Upper lobe of left lung (tissue), 6 donors: ENCODE data around the gene CKAP2. TPM values are rescaled to one million over a fixed set of nuclear protein-coding genes. Genes with fewer than 3 reads are reported as not detected.
"Not testable (repeated sequence)": the region's sequence is repeated elsewhere in the genome, so short reads cannot be mapped to it uniquely, and the experiment has no call there.

ENCODE experiments used
- ATAC-seq, 2 donors: fragments of 200-7000 bp; cut with Tn5 transposase; one replicate each; pipeline ENCODE4 v1.9.1; 2022; ENCODE audit warnings: mild to moderate bottlenecking in 2 of 2, moderate library complexity in 2 of 2; ENCODE audit not compliant: low FRiP score in 2 of 2
- DNase-seq, 2 donors: peaks; one replicate each; pipeline ENCODE4 v3.0.0-alpha.2; 2019 to 2020
- H3K27ac ChIP-seq, 4 donors: fragments of 200-600 bp; sonication (generic); one replicate each; pipeline ENCODE4 v1.5.1; 2016 to 2019
- H3K27me3 ChIP-seq, 4 donors: fragments of 200-600 bp; sonication (generic); one replicate each; pipeline ENCODE4 v1.5.1; 2017 to 2019
- H3K36me3 ChIP-seq, 4 donors: fragments of 200-600 bp; sonication (generic); one replicate each; pipeline ENCODE4 v1.5.1; 2016 to 2019
- H3K4me1 ChIP-seq, 4 donors: fragments of 200-600 bp; sonication (generic); one replicate each; pipeline ENCODE4 v1.5.1; 2018 to 2019
- H3K4me3 ChIP-seq, 4 donors: fragments of 200-600 bp; sonication (generic); one replicate each; pipeline ENCODE4 v1.5.1; 2017 to 2019; ENCODE audit warnings: mild to moderate bottlenecking in 2 of 4, moderate library complexity in 1 of 4
- H3K9me3 ChIP-seq, 4 donors: fragments of 200-600 bp; sonication (generic); one replicate each; pipeline ENCODE4 v1.5.1; 2018 to 2019
- CTCF ChIP-seq, 6 experiments: fragments of 450-650 bp in 4 of 6; fragments of 200-600 bp in 2 of 6; sonication (generic) in 2 of 6; IDR thresholded peaks; one replicate each; pipeline ENCODE4 v1.5.1; 2016 to 2019; ENCODE audit warnings: antibody characterized with exemption in 6 of 6
- EP300 ChIP-seq, 4 donors: sonication (generic); formaldehyde crosslinking; IDR thresholded peaks; one replicate each; pipeline ENCODE4 v1.5.1; 2017; ENCODE audit warnings: antibody characterized with exemption in 4 of 4, control low read depth in 2 of 4
- POLR2A ChIP-seq, 4 donors: fragments of 450-650 bp; IDR thresholded peaks; one replicate each; pipeline ENCODE4 v1.5.1; 2016 to 2017; ENCODE audit warnings: antibody characterized with exemption in 4 of 4, mild to moderate bottlenecking in 2 of 4
- POLR2AphosphoS5 ChIP-seq, 2 donors: sonication (generic); formaldehyde crosslinking; IDR thresholded peaks; one replicate each; pipeline ENCODE4 v1.5.1; 2017; ENCODE audit warnings: antibody characterized with exemption in 2 of 2
- WGBS, 2 donors: methylation state at CpG; one replicate each; pipeline ENCODE4 v1.1.5; 2017 to 2018; 5-methylcytosine and 5-hydroxymethylcytosine counted together
- total RNA-seq, 6 donors: library from RNA; depleted of rRNA in 4 of 6; stranded (reverse); fragments of >200 nt in 4 of 6; gene quantifications; one replicate each; pipeline versions ENCODE4 v1.1.0 to v1.2.1, GENCODE V29; 2016 to 2021
- donor health status: DM: no; HTN: no; CAD: no; lungs with moderate emphysema.
- donor health status: DM: no; HTN: yes; CAD: no; lungs with severe emphysema.

CKAP2 gene, protein sequence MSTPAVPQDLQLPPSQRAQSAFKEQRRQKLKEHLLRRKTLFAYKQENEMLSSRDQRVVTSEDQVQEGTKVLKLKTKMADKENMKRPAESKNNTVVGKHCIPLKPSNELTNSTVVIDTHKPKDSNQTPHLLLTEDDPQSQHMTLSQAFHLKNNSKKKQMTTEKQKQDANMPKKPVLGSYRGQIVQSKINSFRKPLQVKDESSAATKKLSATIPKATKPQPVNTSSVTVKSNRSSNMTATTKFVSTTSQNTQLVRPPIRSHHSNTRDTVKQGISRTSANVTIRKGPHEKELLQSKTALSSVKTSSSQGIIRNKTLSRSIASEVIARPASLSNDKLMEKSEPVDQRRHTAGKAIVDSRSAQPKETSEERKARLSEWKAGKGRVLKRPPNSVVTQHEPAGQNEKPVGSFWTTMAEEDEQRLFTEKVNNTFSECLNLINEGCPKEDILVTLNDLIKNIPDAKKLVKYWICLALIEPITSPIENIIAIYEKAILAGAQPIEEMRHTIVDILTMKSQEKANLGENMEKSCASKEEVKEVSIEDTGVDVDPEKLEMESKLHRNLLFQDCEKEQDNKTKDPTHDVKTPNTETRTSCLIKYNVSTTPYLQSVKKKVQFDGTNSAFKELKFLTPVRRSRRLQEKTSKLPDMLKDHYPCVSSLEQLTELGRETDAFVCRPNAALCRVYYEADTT
- 10 to 100 TPM in 1 of 6 donors, 1 to 10 TPM in 5; 4.2 to 18.2 (median 8.8) TPM for total RNA-seq

GRCh38 chr13:52454820-52455676 is at the start of gene CKAP2:
Gene CKAP2, plus strand, starts transcription at chr13:52455478. Its CDS starts 79 bp downstream, at chr13:52455557.
- H3K36me3 ChIP-seq, result no peaks in the 10 kb centered on the region
- no peaks in the 10 kb centered on the region for H3K27me3 ChIP-seq
- peaks cover 12 to 22% (median 14%) of the 10 kb centered on the region in 4 donors for H3K4me1 ChIP-seq
- no peaks in the 10 kb centered on the region for H3K9me3 ChIP-seq
- ATAC-seq (peak; percentile 96 to 97), DNase-seq (peak; percentile 95)
- peak within 1 kb of the TSS; percentile 72 to 89 (median 79) for H3K4me3 ChIP-seq
- WGBS, 2 donors, result 0% methylated on average over 17 to 31 of the region's 56 CpGs
- TF ChIP-seq CTCF (IDR thresholded peaks at IDR 0.05), result no peak
- no peak for TF ChIP-seq EP300 (IDR thresholded peaks at IDR 0.05)
- TF ChIP-seq POLR2AphosphoS5 (IDR thresholded peaks at IDR 0.05), result peak; percentile 53 to 86
- TF ChIP-seq POLR2A (IDR thresholded peaks at IDR 0.05), result peak in 2 of 4 donors; percentile 64 to 89
- peak within 1 kb of the TSS; percentile 84 to 96 (median 90) for H3K27ac ChIP-seq

DNA sequence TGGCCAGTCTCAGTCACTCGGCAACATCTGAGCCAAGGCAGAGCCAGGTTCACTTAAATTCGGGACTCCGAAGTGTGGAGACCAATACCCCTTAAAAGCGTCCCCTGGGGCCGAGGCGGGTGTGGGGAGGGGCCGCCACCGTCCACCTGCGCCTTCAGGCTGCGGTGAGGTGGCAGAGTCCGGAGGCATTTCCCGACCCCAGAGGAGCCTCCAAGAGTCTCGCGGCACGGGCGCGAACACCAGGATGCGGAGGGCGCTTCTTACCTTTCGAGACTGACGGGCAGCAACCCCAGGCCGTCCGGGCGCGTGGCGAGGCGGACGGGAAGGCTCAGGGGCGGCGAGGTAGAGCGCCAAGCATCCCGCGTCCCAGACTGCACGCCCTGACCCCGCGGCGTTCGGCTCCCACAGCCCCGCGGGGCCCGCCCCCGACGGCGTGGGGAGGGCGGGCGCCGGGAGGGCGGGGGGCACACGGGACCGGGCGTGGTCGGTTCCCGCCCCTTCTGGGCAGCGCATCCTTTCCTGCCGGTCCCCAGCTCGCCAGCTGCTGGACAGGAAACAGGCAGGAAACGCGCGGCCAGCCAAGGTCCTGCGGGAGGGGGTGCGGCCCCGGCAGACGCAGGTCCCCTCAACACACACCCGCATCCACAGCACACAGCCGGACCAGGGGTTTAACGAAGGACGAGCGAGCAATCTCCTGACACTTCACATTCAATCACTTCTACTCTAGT is 49.3 kb upstream of the CKAP2 start, which contains the start of gene THSD1:
Gene THSD1, minus strand, starts transcription at position 406 of the 728 bp plus-strand sequence. CDS start 3,572 bp downstream, outside the sequence.
- peak within 1 kb of the TSS; percentile 68 to 86 (median 74) for H3K27ac ChIP-seq
- peaks cover 5 to 20% (median 16%) of the 10 kb centered on the region in 4 donors for H3K4me1 ChIP-seq

DNA sequence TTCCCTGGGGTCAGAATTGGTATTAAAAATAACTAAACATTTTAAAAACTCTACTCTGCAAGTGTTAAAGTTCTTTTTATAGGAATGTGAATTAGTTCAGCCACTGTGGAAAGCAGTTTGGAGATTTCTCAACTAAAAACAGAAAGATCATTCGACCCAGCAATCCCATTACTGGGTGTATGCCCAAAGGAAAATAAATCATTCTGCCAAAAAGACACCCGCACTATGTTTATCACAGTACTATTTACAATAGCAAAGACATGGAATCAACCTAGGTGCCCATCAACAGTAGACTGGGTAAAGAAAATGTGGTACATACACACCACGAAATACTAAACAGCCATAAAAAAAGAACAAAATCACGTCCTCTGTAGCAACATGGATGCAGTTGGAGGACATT is 48.6 kb upstream of the CKAP2 start:
- TF ChIP-seq POLR2A (IDR thresholded peaks at IDR 0.05), result no peak
- TF ChIP-seq EP300 (IDR thresholded peaks at IDR 0.05), result no peak
- TF ChIP-seq POLR2AphosphoS5 (IDR thresholded peaks at IDR 0.05), result no peak
- TF ChIP-seq CTCF (IDR thresholded peaks at IDR 0.05), result no peak
- Histone ChIP-seq H3K4me1 (peaks cover 5 to 17% (median 14%) of the 10 kb centered on the region in 4 donors), H3K27ac (peak overlapping the region; percentile 68 to 86 (median 74)), H3K36me3 (peaks cover 0 to 4% (median 0%) of the 10 kb centered on the region in 4 donors), H3K4me3 (peak overlapping the region in 3 of 4 donors; percentile 50 to 60 (median 59)), H3K9me3 (no peaks in the 10 kb centered on the region), H3K27me3 (peaks cover 0 to 4% (median 0%) of the 10 kb centered on the region in 4 donors)
- ATAC-seq (no peak), DNase-seq (no peak)
- WGBS, 2 donors, result 58 to 59% methylated on average over 4 of the region's 4 CpGs

More for the DNA sequence above, 49.3 kb upstream of the CKAP2 start, which contains the start of gene THSD1:
- ATAC-seq (peak; percentile 81 to 94), DNase-seq (peak; percentile 58 to 90)
- Histone ChIP-seq H3K9me3 (no peaks in the 10 kb centered on the region), H3K27me3 (peaks cover 0 to 4% (median 0%) of the 10 kb centered on the region in 4 donors), H3K4me3 (peak within 1 kb of the TSS; percentile 50 to 60 (median 58)), H3K36me3 (peaks cover 0 to 2% (median 0%) of the 10 kb centered on the region in 4 donors)
- TF ChIP-seq POLR2AphosphoS5 (IDR thresholded peaks at IDR 0.05) (peak; percentile 76 to 84), EP300 (IDR thresholded peaks at IDR 0.05) (peak in 2 of 4 donors; percentile 29 to 70), POLR2A (IDR thresholded peaks at IDR 0.05) (peak in 2 of 4 donors; percentile 32 to 41), CTCF (IDR thresholded peaks at IDR 0.05) (peak in 1 of 6 experiments; percentile 4)
- 1 to 2% methylated on average over 6 to 53 of the region's 68 CpGs for WGBS, 2 donors

DNA sequence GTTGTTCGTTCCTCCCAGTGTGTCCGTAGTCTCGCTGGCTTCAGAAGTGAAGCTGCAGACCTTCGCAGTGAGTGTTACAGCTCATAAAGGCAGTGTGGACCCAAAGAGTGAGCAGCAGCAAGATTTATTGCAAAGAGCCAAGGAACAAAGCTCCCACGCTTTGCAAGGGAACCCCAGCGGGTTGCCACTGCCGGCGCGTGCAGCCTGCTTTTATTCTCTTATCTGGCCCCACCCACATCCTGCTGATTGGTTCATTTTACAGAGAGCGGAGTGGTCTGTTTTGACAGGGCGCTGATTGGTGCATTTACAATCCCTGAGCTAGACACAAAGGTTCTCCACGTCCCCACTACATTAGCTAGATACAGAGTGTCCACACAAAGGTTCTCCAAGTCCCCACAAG is 47.8 kb upstream of the CKAP2 start:
- peaks cover 5 to 16% (median 13%) of the 10 kb centered on the region in 4 donors for H3K4me1 ChIP-seq
- 98% methylated on average over 5 to 12 of the region's 12 CpGs for WGBS, 2 donors
- ATAC-seq, H3K9me3 ChIP-seq, H3K27me3 ChIP-seq, H3K36me3 ChIP-seq, H3K4me3 ChIP-seq, DNase-seq: not testable (repeated sequence)
- H3K27ac ChIP-seq, result peak overlapping the region in 1 of 4 donors; percentile 86

DNA sequence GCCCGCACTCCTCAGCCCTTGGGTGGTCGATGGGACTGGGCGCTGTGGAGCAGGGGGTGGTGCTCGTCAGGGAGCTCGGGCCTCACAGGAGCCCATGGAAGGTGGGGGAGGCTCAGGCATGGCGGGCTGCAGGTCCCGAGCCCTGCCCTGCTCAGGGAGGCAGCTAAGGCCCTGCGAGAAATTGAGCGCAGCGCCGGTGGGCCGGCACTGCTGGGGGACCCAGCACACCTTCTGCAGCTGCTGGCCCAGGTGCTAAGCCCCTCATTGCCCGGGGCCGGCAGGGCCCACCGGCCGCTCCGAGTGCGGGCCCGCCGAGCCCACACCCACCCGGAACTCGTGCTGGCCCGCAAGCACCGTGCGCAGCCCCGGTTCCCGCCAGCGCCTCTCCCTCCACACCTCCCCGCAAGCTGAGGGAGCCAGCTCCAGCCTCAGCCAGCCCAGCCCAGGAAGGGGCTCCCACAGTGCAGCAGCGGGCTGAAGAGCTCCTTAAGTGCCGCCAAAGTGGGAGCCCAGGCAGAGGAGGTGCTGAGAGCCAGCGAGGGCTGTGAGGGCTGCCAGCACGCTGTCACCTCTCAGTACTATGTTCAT is 47.1 kb upstream of the CKAP2 start:
- ATAC-seq, H3K27ac ChIP-seq, H3K27me3 ChIP-seq, H3K4me3 ChIP-seq, H3K36me3 ChIP-seq, H3K9me3 ChIP-seq: not testable (repeated sequence)
- H3K4me1 ChIP-seq, result peaks cover 5 to 16% (median 13%) of the 10 kb centered on the region in 4 donors
- peak in 1 of 2 donors; percentile 81 for DNase-seq
- 94% methylated on average over 4 to 27 of the region's 33 CpGs for WGBS, 2 donors
